ENCODE results near the gene SLC9A4. TPM values are rescaled to one million over a fixed set of nuclear protein-coding genes. Genes with fewer than 3 reads are reported as not detected.

Gene SLC9A4
- total RNA-seq, 1 experiment from 2014 or later = 0.07 TPM

- CTCF ChIA-PET = no interaction called here
- Histone ChIP-seq H3K36me3 (ENCODE audit: control insufficient read depth in 1 of 2, insufficient read depth in 2 of 2, low read length in 2 of 2) (no peaks in the 10 kb centered on the region), H3K4me1 (ENCODE audit: control insufficient read depth in 1 of 2, insufficient read depth in 2 of 2, low read length in 2 of 2) (peaks cover 8 to 22% of the 10 kb centered on the region in 2 experiments; a peak in 3 of 4 replicates), H3K9ac (ENCODE audit: low read length) (no peak overlapping the region), H3K9me3 (ENCODE audit: control insufficient read depth in 1 of 2, insufficient read depth in 1 of 2, low read depth in 1 of 2, low read length in 2 of 2) (no peaks in the 10 kb centered on the region), H4K20me1 (ENCODE audit: insufficient read depth) (no peaks in the 10 kb centered on the region), H3K27ac (ENCODE audit: low read depth, low read length) (no peak overlapping the region), H3K9me2 (ENCODE audit: insufficient read depth) (no peaks in the 10 kb centered on the region; the same call in 1 of the 2 replicates), H3K4me2 (ENCODE audit: low read length) (no peak overlapping the region), H2AFZ (ENCODE audit: low read depth, low read length, poor library complexity, severe bottlenecking) (no peak overlapping the region), H3K27me3 (ENCODE audit: insufficient read depth, low read length) (no peaks in the 10 kb centered on the region), H3K79me2 (ENCODE audit: insufficient read depth, low read length) (no peaks in the 10 kb centered on the region), H3K4me3 (replicated peaks in 1 of 2; ENCODE audit: low read depth in 1 of 2, low read length in 2 of 2) (no peak overlapping the region)
- POLR2A ChIA-PET = no interaction called here
- TF ChIP-seq POLR2A (IDR thresholded peaks at IDR 0.05; ENCODE audit: borderline replicate concordance, extremely low read depth, insufficient read depth, insufficient read length) (no peak), MAX (IDR thresholded peaks at IDR 0.05) (no peak), CEBPB (IDR thresholded peaks at IDR 0.05; ENCODE audit: low read depth) (no peak), SIN3A (IDR thresholded peaks at IDR 0.05; ENCODE audit: low read depth) (no peak), ZNF274 (IDR thresholded peaks at IDR 0.05; ENCODE audit: low read depth, low read length) (no peak), POLR2AphosphoS5 (IDR thresholded peaks at IDR 0.05; ENCODE audit: low read depth, low read length) (no peak), FOSL1 (IDR thresholded peaks at IDR 0.05; ENCODE audit: low read depth) (no peak), TCF7L2 (IDR thresholded peaks at IDR 0.05; ENCODE audit: borderline replicate concordance, extremely low read depth, insufficient read depth, insufficient read length) (no peak), CBX3 (IDR thresholded peaks at IDR 0.05; ENCODE audit: low read depth) (no peak), JUND (IDR thresholded peaks at IDR 0.05) (no peak), ZBTB33 (IDR thresholded peaks at IDR 0.05; ENCODE audit: extremely low read depth, insufficient replicate concordance, low read length) (no peak)
- RAD21 ChIA-PET (ENCODE audit: low non-redundant PET in 1 of 2, low total read pairs in 2 of 2, uncharacterized antibody in 2 of 2, unreplicated experiment in 2 of 2) = no interaction called here
- DNase-seq (ENCODE audit: low read depth, low spot score) (no peak), ATAC-seq (no peak)
- BruUV-seq (replicated peaks) = no TSS peak
- intact Hi-C loops (cut with micrococcal nuclease) = no loop called here
Measured at GRCh38 chr2:102509749-102510148, 36.7 kb downstream of the SLC9A4 start.
